Smooth muscle cell (in vitro differentiated cells): ENCODE measurements around the gene PARP12. TPM values are rescaled to one million over a fixed set of nuclear protein-coding genes. Genes with fewer than 3 reads are reported as not detected.

Experiments used
- DNase-seq: peaks from one replicate; lab custom pipeline; 2025; ENCODE audit not compliant: unreplicated experiment; lab: John Stamatoyannopoulos, UW
- H2AFZ ChIP-seq: fragments of 200-600 bp; sonication (generic); 2 replicates; pipeline ENCODE4 v1.6.0; 2016; ENCODE audit warnings: antibody characterized with exemption, low read depth, mild to moderate bottlenecking
- H3F3A ChIP-seq: fragments of 200-600 bp; sonication (generic); 2 replicates; pipeline ENCODE4 v1.6.0; 2017; ENCODE audit warnings: antibody characterized with exemption, low read depth
- H3K27ac ChIP-seq: fragments of 200-600 bp; sonication (generic); 2 replicates; pipeline ENCODE4 v1.5.1; 2016; ENCODE audit warnings: low read depth, mild to moderate bottlenecking
- H3K27me3 ChIP-seq: fragments of 200-600 bp; sonication (generic); 2 replicates; pipeline ENCODE4 v1.6.1; 2016; ENCODE audit warnings: low read depth, mild to moderate bottlenecking
- H3K36me3 ChIP-seq: fragments of 200-600 bp; sonication (generic); 2 replicates; pipeline ENCODE4 v1.5.1; 2016; ENCODE audit warnings: low read depth
- H3K4me1 ChIP-seq: fragments of 200-600 bp; sonication (generic); 2 replicates; pipeline ENCODE4 v1.5.1; 2016; ENCODE audit warnings: low read depth
- H3K4me2 ChIP-seq: fragments of 200-600 bp; sonication (generic); 2 replicates; pipeline ENCODE4 v1.6.0; 2016; ENCODE audit warnings: mild to moderate bottlenecking
- H3K4me3 ChIP-seq: fragments of 200-600 bp; sonication (generic); 2 replicates; pipeline ENCODE4 v1.5.1; 2016; ENCODE audit warnings: mild to moderate bottlenecking
- H3K79me2 ChIP-seq: fragments of 200-600 bp; sonication (generic); 2 replicates; pipeline ENCODE4 v1.6.0; 2016; ENCODE audit warnings: low read depth, mild to moderate bottlenecking
- H3K9ac ChIP-seq: fragments of 200-600 bp; sonication (generic); 2 replicates; pipeline ENCODE4 v1.6.0; 2016; ENCODE audit warnings: low read depth
- H3K9me3 ChIP-seq: fragments of 200-600 bp; sonication (generic); replicated peaks from 2 replicates; pipeline ENCODE4 v1.5.1; 2016; ENCODE audit warnings: low read depth
- H4K20me1 ChIP-seq: fragments of 200-600 bp; sonication (generic); 2 replicates; pipeline ENCODE4 v1.6.0; 2016; ENCODE audit warnings: low read depth
- WGBS: methylation state at CpG from one replicate; pipeline ENCODE4 v1.1.7; 2016; ENCODE audit warnings: low lambda C conversion rate; 5-methylcytosine and 5-hydroxymethylcytosine counted together
- polyA plus RNA-seq: library from polyadenylated mRNA; unstranded; fragments of >200 nt; fragmentation: Nextera tagmentation; extraction: Ambion mirVana; gene quantifications from 2 replicates; pipeline ENCODE4 v1.2.1, GENCODE V29; 2016
- total RNA-seq: library from RNA; depleted of rRNA; stranded (reverse); fragments of >200 nt; gene quantifications from 2 replicates; pipeline ENCODE4 v1.2.3, GENCODE V29; 2014
- TF ChIP-seq, protein P1 (sequence below): fragments of 200-600 bp; sonication (generic); IDR thresholded peaks from 2 replicates; pipeline ENCODE4 v1.5.1; 2017; ENCODE audit warnings: borderline replicate concordance, mild to moderate bottlenecking, antibody characterized with exemption; ENCODE audit not compliant: insufficient read depth, poor library complexity, severe bottlenecking

PARP12 gene
- total and polyA plus RNA-seq, 2 experiments from 2014 or later = 1.4 to 2.4 TPM

DNA sequence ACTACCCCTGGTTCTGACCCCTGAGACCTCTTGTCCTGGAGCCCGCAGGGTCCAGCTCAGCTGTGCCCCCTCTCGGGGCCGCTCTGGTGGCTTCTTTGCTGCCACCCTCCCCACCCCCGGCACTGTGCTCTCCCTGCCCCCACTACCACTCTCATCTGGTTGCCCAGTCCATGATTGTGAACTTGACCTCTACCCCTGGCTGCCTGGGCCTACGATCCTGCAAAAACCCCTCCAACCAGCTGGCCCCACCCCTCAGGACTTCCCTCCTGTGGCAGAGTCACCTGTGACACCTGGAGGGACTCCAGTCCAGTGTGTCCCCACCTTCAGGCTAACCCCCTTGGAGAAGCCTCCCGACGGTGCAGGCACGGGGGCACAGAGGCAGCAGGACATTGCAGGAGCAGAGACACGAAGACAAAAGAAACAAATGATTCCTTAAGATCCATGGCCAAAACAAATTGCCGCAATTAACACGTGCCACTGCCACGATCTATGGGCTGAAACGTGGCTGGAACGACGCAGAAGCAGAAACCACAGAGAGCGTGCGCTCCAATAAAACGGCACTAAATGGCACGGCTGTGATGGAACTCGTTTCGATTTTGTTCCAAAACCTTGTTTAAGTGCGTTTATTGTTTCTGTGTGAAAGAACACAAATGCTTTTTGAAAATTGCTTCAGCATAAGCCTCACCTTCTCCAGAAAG is 72.0 kb downstream of the PARP12 start:
- Histone ChIP-seq H3K4me1 (peaks cover 4% of the 10 kb centered on the region), H3K9me3 (no peaks in the 10 kb centered on the region), H3K36me3 (no peaks in the 10 kb centered on the region), H3K4me2 (no peak overlapping the region), H3K9ac (no peak overlapping the region), H2AFZ (no peak overlapping the region), H3F3A (no peaks in the 10 kb centered on the region), H3K27me3 (no peaks in the 10 kb centered on the region), H3K4me3 (no peak overlapping the region), H3K27ac (no peak overlapping the region), H3K79me2 (no peaks in the 10 kb centered on the region), H4K20me1 (no peaks in the 10 kb centered on the region)
- TF ChIP-seq, protein P1, sequence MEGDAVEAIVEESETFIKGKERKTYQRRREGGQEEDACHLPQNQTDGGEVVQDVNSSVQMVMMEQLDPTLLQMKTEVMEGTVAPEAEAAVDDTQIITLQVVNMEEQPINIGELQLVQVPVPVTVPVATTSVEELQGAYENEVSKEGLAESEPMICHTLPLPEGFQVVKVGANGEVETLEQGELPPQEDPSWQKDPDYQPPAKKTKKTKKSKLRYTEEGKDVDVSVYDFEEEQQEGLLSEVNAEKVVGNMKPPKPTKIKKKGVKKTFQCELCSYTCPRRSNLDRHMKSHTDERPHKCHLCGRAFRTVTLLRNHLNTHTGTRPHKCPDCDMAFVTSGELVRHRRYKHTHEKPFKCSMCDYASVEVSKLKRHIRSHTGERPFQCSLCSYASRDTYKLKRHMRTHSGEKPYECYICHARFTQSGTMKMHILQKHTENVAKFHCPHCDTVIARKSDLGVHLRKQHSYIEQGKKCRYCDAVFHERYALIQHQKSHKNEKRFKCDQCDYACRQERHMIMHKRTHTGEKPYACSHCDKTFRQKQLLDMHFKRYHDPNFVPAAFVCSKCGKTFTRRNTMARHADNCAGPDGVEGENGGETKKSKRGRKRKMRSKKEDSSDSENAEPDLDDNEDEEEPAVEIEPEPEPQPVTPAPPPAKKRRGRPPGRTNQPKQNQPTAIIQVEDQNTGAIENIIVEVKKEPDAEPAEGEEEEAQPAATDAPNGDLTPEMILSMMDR = no peak
- 93% methylated on average over 17 of the region's 22 CpGs for WGBS
- DNase-seq = no peak

DNA sequence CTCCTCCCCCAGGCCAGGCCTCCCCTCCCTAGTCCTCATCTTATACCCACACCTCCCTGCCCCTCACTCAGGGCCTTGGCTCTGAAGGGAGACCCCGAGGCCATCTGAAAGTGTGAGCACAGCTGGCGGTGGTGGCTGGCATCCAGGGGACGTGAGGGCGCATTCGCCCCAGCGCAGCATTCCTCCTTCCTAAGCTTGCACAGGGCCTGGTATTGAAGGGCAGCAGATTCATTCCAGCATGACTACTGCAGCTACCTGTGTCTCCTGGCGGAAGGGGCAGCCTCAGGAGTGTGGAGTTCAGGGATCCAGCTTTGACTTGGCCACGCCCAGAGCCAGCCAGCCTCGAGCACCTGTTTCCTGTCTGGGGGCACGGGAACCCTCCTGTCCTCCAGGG is 72.6 kb downstream of the PARP12 start:
- TF ChIP-seq, protein P1 = no peak
- H3K27ac ChIP-seq = no peak overlapping the region
- no peaks in the 10 kb centered on the region for H3F3A ChIP-seq
- no peak overlapping the region for H3K4me2 ChIP-seq
- no peak overlapping the region for H3K9ac ChIP-seq
- DNase-seq = no peak
- H3K4me3 ChIP-seq = no peak overlapping the region
- H3K27me3 ChIP-seq = no peaks in the 10 kb centered on the region
- H3K79me2 ChIP-seq = no peaks in the 10 kb centered on the region
- no peaks in the 10 kb centered on the region for H3K36me3 ChIP-seq
- no peaks in the 10 kb centered on the region for H4K20me1 ChIP-seq
- peaks cover 4% of the 10 kb centered on the region for H3K4me1 ChIP-seq
- no peak overlapping the region for H2AFZ ChIP-seq
- WGBS = 94% methylated on average over 10 of the region's 10 CpGs
- no peaks in the 10 kb centered on the region for H3K9me3 ChIP-seq

DNA sequence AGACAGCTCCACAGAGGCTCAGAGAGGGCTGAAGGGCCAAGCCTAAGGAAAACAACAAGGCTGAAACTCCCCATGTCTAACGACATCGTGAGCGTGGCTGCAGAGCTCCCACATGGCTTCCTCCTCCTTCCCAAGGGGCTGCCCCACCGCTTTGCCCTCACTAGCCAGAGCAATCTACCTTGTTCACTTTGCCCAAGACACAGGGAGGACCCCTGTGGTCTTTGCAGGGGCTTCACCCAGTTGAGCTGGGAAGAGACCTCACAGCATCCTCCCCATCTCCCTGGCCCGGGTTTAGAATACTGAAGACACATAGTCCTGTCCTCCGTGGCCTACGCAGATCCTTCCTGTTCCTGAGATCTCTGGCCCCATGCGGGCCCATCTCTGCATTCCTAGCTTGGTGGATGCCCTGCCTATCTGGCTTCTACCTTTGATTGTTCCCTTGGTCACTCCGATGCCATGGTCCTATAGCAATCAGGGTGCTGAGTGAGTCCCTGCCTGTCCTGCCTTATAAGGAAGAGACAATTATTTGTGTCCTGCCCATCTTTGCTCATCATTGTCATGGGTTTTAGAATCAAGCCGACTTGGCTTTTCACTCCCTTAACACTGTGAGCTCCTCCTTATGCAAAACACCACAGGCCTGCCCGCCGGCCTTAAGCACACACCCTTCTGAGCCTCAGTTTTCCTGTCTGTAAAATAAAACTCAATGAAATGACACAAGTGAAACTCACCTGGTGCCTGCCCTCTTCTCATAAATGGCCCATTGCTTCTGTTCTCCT is 73.2 kb downstream of the PARP12 start:
- Histone ChIP-seq H4K20me1 (no peaks in the 10 kb centered on the region), H3K27ac (no peak overlapping the region), H3K9me3 (no peaks in the 10 kb centered on the region), H3K27me3 (no peaks in the 10 kb centered on the region), H3K79me2 (no peaks in the 10 kb centered on the region), H3K4me1 (no peaks in the 10 kb centered on the region), H3K36me3 (no peaks in the 10 kb centered on the region), H3K4me3 (no peak overlapping the region), H3F3A (no peaks in the 10 kb centered on the region), H3K9ac (no peak overlapping the region), H2AFZ (no peak overlapping the region), H3K4me2 (no peak overlapping the region)
- no peak for DNase-seq
- TF ChIP-seq, protein P1 = no peak
- 86% methylated on average over 12 of the region's 12 CpGs for WGBS
